MCF 10A (cell line): ENCODE measurements around the gene C9. TPM values are rescaled to one million over a fixed set of nuclear protein-coding genes. Genes with fewer than 3 reads are reported as not detected.

Experiments
- BruUV-seq: library from RNA; stranded (reverse); fragments of 400-500 nt; replicated peaks from 2 replicates; lab custom pipeline; 2021; lab: Mats Ljungman, UMichigan
- CTCF ChIA-PET: fragments of 300-600 bp; sonication (Branson Sonifier 250); formaldehyde crosslinking; extraction: SDS; loops from one replicate; lab custom pipeline; 2021; ENCODE audit warnings: antibody characterized with exemption, inconsistent platforms; lab: Yijun Ruan, JAX
- POLR2A ChIA-PET: fragments of 300-600, 350-650 bp; sonication (Branson Sonifier 250); formaldehyde crosslinking; extraction: SDS; loops from one replicate; lab custom pipeline; 2020; ENCODE audit warnings: antibody characterized with exemption, inconsistent platforms; lab: Yijun Ruan, JAX
- DNase-seq: peaks from one replicate; pipeline ENCODE4 v3.0.0-alpha.2; 2018; ENCODE audit not compliant: unreplicated experiment
- H3K27ac Mint-ChIP-seq: one replicate; pipeline ENCODE4 v1.8.0; 2022; ENCODE audit warnings: mild to moderate bottlenecking, low read depth, mixed read lengths; ENCODE audit not compliant: unreplicated experiment
- H3K27me3 Mint-ChIP-seq: one replicate; pipeline ENCODE4 v1.8.0; 2022; ENCODE audit warnings: mixed read lengths; ENCODE audit not compliant: insufficient read depth, unreplicated experiment
- H3K36me3 Mint-ChIP-seq: one replicate; pipeline ENCODE4 v1.8.0; 2022; ENCODE audit warnings: mild to moderate bottlenecking, moderate library complexity, mixed read lengths; ENCODE audit not compliant: insufficient read depth, unreplicated experiment
- H3K4me1 Mint-ChIP-seq: one replicate; pipeline ENCODE4 v1.8.0; 2022; ENCODE audit warnings: mixed read lengths; ENCODE audit not compliant: insufficient read depth, unreplicated experiment
- H3K4me3 Mint-ChIP-seq: one replicate; pipeline ENCODE4 v1.8.0; 2022; ENCODE audit warnings: mild to moderate bottlenecking, moderate library complexity, mixed read lengths; ENCODE audit not compliant: unreplicated experiment
- H3K9me3 Mint-ChIP-seq: one replicate; pipeline ENCODE4 v1.8.0; 2022; ENCODE audit warnings: mixed read lengths; ENCODE audit not compliant: unreplicated experiment
- CTCF ChIP-seq: fragments of 200-600 bp; IDR thresholded peaks from one replicate; pipeline ENCODE4 v1.8.0; 2022; ENCODE audit warnings: antibody characterized with exemption, mild to moderate bottlenecking; ENCODE audit not compliant: unreplicated experiment
- intact Hi-C: fragments of 100-400 bp; cut with micrococcal nuclease; formaldehyde crosslinking; loops from 2 replicates; pipeline ENCODE4 v1.14.1; 2022
- total RNA-seq: library from RNA; stranded (reverse); gene quantifications from 2 replicates; pipeline ENCODE4 v1.2.3, GENCODE V29; 2022

Gene C9
- total RNA-seq, 1 experiment from 2014 or later = not detected

- BruUV-seq = no TSS peak
- intact Hi-C loops = no loop called here
- H3K4me3 Mint-ChIP-seq = no peak overlapping the region
- peaks cover 8% of the 10 kb centered on the region for H3K4me1 Mint-ChIP-seq
- ChIA-PET POLR2A (no interaction called here), CTCF (interaction anchor here (0.6 to 2.7 kb wide), 5 partner anchors 11 to 207 kb away, joined by 3 to 16 read pairs (median 4); no protein-coding TSS in a partner anchor)
- no peak overlapping the region for H3K27ac Mint-ChIP-seq
- H3K27me3 Mint-ChIP-seq = no peaks in the 10 kb centered on the region
- DNase-seq = no peak
- no peak for TF ChIP-seq CTCF
- H3K9me3 Mint-ChIP-seq = no peaks in the 10 kb centered on the region
- no peaks in the 10 kb centered on the region for H3K36me3 Mint-ChIP-seq
These were observed 1.6 kb downstream of the C9 start for GRCh38 chr5:39362646-39363045.

- no peaks in the 10 kb centered on the region for H3K27me3 Mint-ChIP-seq
- TF ChIP-seq CTCF = no peak
- H3K4me3 Mint-ChIP-seq = no peak overlapping the region
- no peaks in the 10 kb centered on the region for H3K9me3 Mint-ChIP-seq
- no peak overlapping the region for H3K27ac Mint-ChIP-seq
- BruUV-seq = no TSS peak
- ChIA-PET POLR2A (no interaction called here), CTCF (interaction anchor here (1.1 to 2.7 kb wide), 2 partner anchors 15 to 187 kb away, joined by 4 to 16 read pairs; no protein-coding TSS in a partner anchor)
- DNase-seq = no peak
- intact Hi-C loops = no loop called here
- H3K4me1 Mint-ChIP-seq = peaks cover 8% of the 10 kb centered on the region
- H3K36me3 Mint-ChIP-seq = no peaks in the 10 kb centered on the region
These were observed 3.0 kb downstream of the C9 start for GRCh38 chr5:39361306-39361705.

- POLR2A ChIA-PET = no interaction called here
- peak overlapping the region; percentile 52 for H3K27ac Mint-ChIP-seq
- no peaks in the 10 kb centered on the region for H3K27me3 Mint-ChIP-seq
- no TSS peak for BruUV-seq
- H3K4me3 Mint-ChIP-seq = no peak overlapping the region
- H3K36me3 Mint-ChIP-seq = no peaks in the 10 kb centered on the region
- H3K4me1 Mint-ChIP-seq = peaks cover 8% of the 10 kb centered on the region
- intact Hi-C loops = no loop called here
- DNase-seq = peak; percentile 8
- H3K9me3 Mint-ChIP-seq = no peaks in the 10 kb centered on the region
- TF ChIP-seq CTCF = no peak
- CTCF ChIA-PET = interaction anchor here (0.6 to 2.7 kb wide), 3 partner anchors 9 to 188 kb away, joined by 3 to 16 read pairs (median 4); no protein-coding TSS in a partner anchor
These were observed 3.7 kb downstream of the C9 start for GRCh38 chr5:39360471-39361111.

- no TSS peak for BruUV-seq
- no peaks in the 10 kb centered on the region for H3K9me3 Mint-ChIP-seq
- ChIA-PET CTCF (interaction anchor here (0.8 to 3.2 kb wide), 3 partner anchors 13 to 139 kb away, joined by 3 to 16 read pairs (median 3); no protein-coding TSS in a partner anchor), POLR2A (no interaction called here)
- intact Hi-C loops = no loop called here
- peaks cover 8% of the 10 kb centered on the region for H3K4me1 Mint-ChIP-seq
- no peak overlapping the region for H3K27ac Mint-ChIP-seq
- H3K4me3 Mint-ChIP-seq = no peak overlapping the region
- H3K27me3 Mint-ChIP-seq = no peaks in the 10 kb centered on the region
- no peak for DNase-seq
- H3K36me3 Mint-ChIP-seq = no peaks in the 10 kb centered on the region
- TF ChIP-seq CTCF = no peak
These were observed 8.0 kb downstream of the C9 start for GRCh38 chr5:39356263-39356662.
